ENCODE results near the gene PFKFB2. TPM values are rescaled to one million over a fixed set of nuclear protein-coding genes. Genes with fewer than 3 reads are reported as not detected.

The PFKFB2 gene
- total and polyA plus RNA-seq, 2 of the 8 experiments (the other 6 are each of a cell fraction or from before 2014, with no cell fraction given): 6.7 to 19.1 TPM

DNA sequence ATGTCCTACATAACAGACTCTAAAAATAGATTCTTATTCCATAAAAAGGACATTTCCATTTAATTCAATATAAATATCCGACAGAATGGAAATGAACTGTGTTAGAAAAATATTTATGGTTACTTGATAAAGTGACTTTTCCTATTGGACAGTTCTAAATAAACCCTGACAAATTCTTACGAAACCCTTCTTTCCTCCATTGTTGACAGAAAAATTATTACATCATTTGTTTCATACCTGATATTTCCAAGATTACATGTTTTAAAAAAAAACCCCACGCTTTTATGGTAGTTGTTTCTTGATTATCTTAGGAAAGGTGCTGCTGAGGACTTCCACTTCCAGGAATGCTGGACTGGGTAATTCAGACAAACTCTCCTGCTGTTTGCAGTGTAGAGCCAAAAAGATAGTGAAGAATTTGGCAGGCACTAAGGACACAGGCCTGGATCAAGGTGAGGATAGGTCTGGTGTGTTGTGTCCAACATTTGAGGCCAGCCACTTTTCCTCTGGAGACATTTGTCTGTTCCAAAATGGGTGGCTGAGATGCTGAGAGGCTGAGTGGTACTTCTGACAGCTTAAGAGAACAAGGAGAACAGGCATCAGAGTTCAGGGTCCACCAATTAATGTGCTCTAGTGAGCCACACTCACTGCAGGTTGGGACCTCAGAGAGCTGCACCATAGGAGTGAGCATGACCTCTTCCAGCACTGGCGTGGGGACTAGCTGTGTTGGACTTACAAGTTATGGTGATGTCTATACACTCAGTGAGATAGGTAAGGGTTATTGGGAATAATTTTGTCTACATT, 13.5 kb upstream of the PFKFB2 start (continued):
- TF ChIP-seq KDM4A (IDR thresholded peaks at IDR 0.05; ENCODE audit: low read depth, low read length, severe bottlenecking): no peak

All from H1 (cell line).